SK-N-SH (cell line): ENCODE measurements around the gene PDE4D. TPM values are rescaled to one million over a fixed set of nuclear protein-coding genes. Genes with fewer than 3 reads are reported as not detected.

ENCODE experiments used
- CTCF ChIA-PET: fragments of 300-600, 350-600 bp; formaldehyde crosslinking; extraction: SDS; loops from one replicate; lab custom pipeline; 2021; lab: Yijun Ruan, JAX
- POLR2A ChIA-PET: fragments of 350-600 bp; sonication (Branson Sonifier 250); formaldehyde crosslinking; extraction: SDS; loops from one replicate; lab custom pipeline; 2020; ENCODE audit warnings: antibody characterized with exemption, inconsistent platforms; lab: Yijun Ruan, JAX
- DNase-seq: peaks from one replicate; pipeline ENCODE4 v3.0.0; 2012
- H2AFZ ChIP-seq: fragments of 200-600 bp; sonication (generic); 2 replicates; pipeline ENCODE4 v1.8.1; 2016; ENCODE audit warnings: antibody characterized with exemption, mild to moderate bottlenecking, low read depth
- H3F3A ChIP-seq: fragments of 200-600 bp; sonication (generic); replicated peaks from 2 replicates; pipeline ENCODE3; 2016; ENCODE audit warnings: antibody characterized with exemption, mild to moderate bottlenecking; ENCODE audit not compliant: insufficient read depth
- H3K27ac ChIP-seq, 2 experiments: fragments of 200-500 bp in 1 of 2; fragments of 200-600 bp in 1 of 2; sonication (Bioruptor generic) in 1 of 2; sonication (generic), shearing (Covaris generic) in 1 of 2; 2 replicates each; pipeline versions ENCODE4 v1.5.1 to v1.6.1; 2014 to 2016; ENCODE audit warnings: low read depth in 2 of 2, inconsistent platforms in 1 of 2, low read length in 1 of 2, mild to moderate bottlenecking in 1 of 2, mixed read lengths in 1 of 2
- H3K27me3 ChIP-seq: fragments of 200-600 bp; sonication (generic), shearing (Covaris generic); 2 replicates; pipeline ENCODE4 v1.6.1; 2016; ENCODE audit warnings: mixed run types; ENCODE audit not compliant: insufficient read depth
- H3K36me3 ChIP-seq, 2 experiments: fragments of 200-500 bp in 1 of 2; fragments of 200-600 bp in 1 of 2; sonication (Bioruptor generic) in 1 of 2; sonication (generic) in 1 of 2; replicated peaks in 1 of 2; 2 replicates each; pipeline versions ENCODE3 to v1.5.1; 2014 to 2016; ENCODE audit warnings: low read length in 1 of 2, mild to moderate bottlenecking in 1 of 2; ENCODE audit not compliant: insufficient read depth in 2 of 2, control insufficient read depth in 1 of 2
- H3K4me1 ChIP-seq, 2 experiments: fragments of 200-500 bp in 1 of 2; fragments of 200-600 bp in 1 of 2; sonication (Bioruptor generic) in 1 of 2; sonication (generic), shearing (Covaris generic) in 1 of 2; 2 replicates each; pipeline versions ENCODE4 v1.5.1 to v1.6.1; 2014 to 2016; ENCODE audit warnings: low read depth in 1 of 2, low read length in 1 of 2, mixed run types in 1 of 2; ENCODE audit not compliant: insufficient read depth in 2 of 2, control insufficient read depth in 1 of 2
- H3K4me2 ChIP-seq: fragments of 200-600 bp; sonication (generic), shearing (Covaris generic); 2 replicates; pipeline ENCODE4 v1.6.1; 2017; ENCODE audit warnings: mixed run types
- H3K4me3 ChIP-seq, 2 experiments: fragments of 200-500 bp in 1 of 2; fragments of 200-600 bp in 1 of 2; sonication (Bioruptor generic) in 1 of 2; sonication (generic), shearing (Covaris generic) in 1 of 2; 2 replicates each; pipeline versions ENCODE4 v1.5.1 to v1.8.1; 2014 to 2016; ENCODE audit warnings: low read depth in 2 of 2, inconsistent platforms in 1 of 2, low read length in 1 of 2, mild to moderate bottlenecking in 1 of 2, mixed read lengths in 1 of 2, moderate library complexity in 1 of 2
- H3K79me2 ChIP-seq: fragments of 200-600 bp; sonication (generic); 2 replicates; pipeline ENCODE4 v1.8.1; 2017; ENCODE audit warnings: mild to moderate bottlenecking; ENCODE audit not compliant: insufficient read depth
- H3K9ac ChIP-seq: fragments of 200-600 bp; sonication (generic); 2 replicates; pipeline ENCODE4 v1.6.1; 2017; ENCODE audit warnings: mixed run types
- H3K9me2 ChIP-seq: fragments of 200-600 bp; sonication (generic); 2 replicates; pipeline ENCODE4 v1.6.1; 2017; ENCODE audit warnings: mixed run types
- H3K9me3 ChIP-seq: fragments of 200-600 bp; sonication (generic); 2 replicates; pipeline ENCODE4 v1.6.1; 2017; ENCODE audit warnings: mixed run types, mild to moderate bottlenecking, moderate library complexity
- H4K20me1 ChIP-seq: fragments of 200-600 bp; sonication (generic); 2 replicates; pipeline ENCODE4 v1.6.1; 2017; ENCODE audit warnings: mild to moderate bottlenecking, mixed run types; ENCODE audit not compliant: insufficient read depth
- ELF1 ChIP-seq: IDR thresholded peaks from 2 replicates; pipeline ENCODE4 v1.4.0; 2012
- EP300 ChIP-seq, 2 experiments: IDR thresholded peaks; 2 replicates each; pipeline versions ENCODE4 v1.4.0 to v1.6.1; 2012; ENCODE audit warnings: borderline replicate concordance in 1 of 2, low read depth in 1 of 2, low read length in 1 of 2
- EZH2phosphoT487 ChIP-seq: fragments of 200-600 bp; sonication (generic); IDR thresholded peaks from 2 replicates; pipeline ENCODE4 v1.6.1; 2017; ENCODE audit warnings: low read depth, mixed run types, mild to moderate bottlenecking, antibody characterized with exemption, moderate library complexity, borderline replicate concordance
- FOXJ3 ChIP-seq: sonication (generic); formaldehyde crosslinking; IDR thresholded peaks from 2 replicates; pipeline ENCODE4 v1.5.1; 2020; ENCODE audit warnings: mild to moderate bottlenecking, missing genetic modification reagents
- PBX3 ChIP-seq: IDR thresholded peaks from 2 replicates; pipeline ENCODE4; 2012
- POLR2AphosphoS5 ChIP-seq: IDR thresholded peaks from 2 replicates; pipeline ENCODE4 v1.6.1; 2012; ENCODE audit warnings: low read depth, low read length
- RAD21 ChIP-seq: IDR thresholded peaks from 2 replicates; pipeline ENCODE4 v1.6.1; 2012; ENCODE audit warnings: mild to moderate bottlenecking, low read length
- RCOR1 ChIP-seq: fragments of 150-350 bp; IDR thresholded peaks from 2 replicates; pipeline ENCODE4 v1.6.1; 2017; ENCODE audit warnings: antibody characterized with exemption, low read length
- RXRA ChIP-seq: IDR thresholded peaks from 2 replicates; pipeline ENCODE4 v1.4.0; 2012; ENCODE audit warnings: low read depth, mild to moderate bottlenecking, borderline replicate concordance
- SIN3A ChIP-seq: IDR thresholded peaks from 2 replicates; pipeline ENCODE4 v1.6.1; 2012; ENCODE audit warnings: low read depth, mild to moderate bottlenecking, low read length, moderate library complexity, borderline replicate concordance
- WGBS: methylation state at CpG from one replicate; pipeline ENCODE4 v1.1.6; 2017; ENCODE audit warnings: low lambda C conversion rate; 5-methylcytosine and 5-hydroxymethylcytosine counted together
- polyA plus RNA-seq, 3 experiments: library from polyadenylated mRNA; depleted of rRNA; stranded (reverse); fragments of >200 nt; gene quantifications; 2 replicates each; pipeline ENCODE4 v1.2.3, GENCODE V29; 2012
- TF ChIP-seq, protein P1 (sequence below): IDR thresholded peaks from 2 replicates; pipeline ENCODE4 v1.4.0; 2012; ENCODE audit warnings: low read depth, borderline replicate concordance
- TF ChIP-seq, protein P2 (sequence below): IDR thresholded peaks from 2 replicates; pipeline ENCODE4 v1.6.1; 2012; ENCODE audit warnings: mild to moderate bottlenecking, low read depth, low read length, moderate library complexity
- TF ChIP-seq, protein P3 (sequence below): fragments of 150-350 bp; IDR thresholded peaks from 2 replicates; pipeline ENCODE4 v1.6.1; 2017; ENCODE audit warnings: antibody characterized with exemption, low read length, low read depth, borderline replicate concordance
- TF ChIP-seq, protein P4 (sequence below): IDR thresholded peaks from 2 replicates; pipeline ENCODE4 v1.4.0; 2012; ENCODE audit warnings: low read depth, borderline replicate concordance

Gene PDE4D
- polyA plus RNA-seq, 1 of the 3 experiments (the other 2 are of a cell fraction): 2.4 TPM

- Histone ChIP-seq H3F3A (no peaks in the 10 kb centered on the region), H3K4me2 (no peak overlapping the region), H3K27ac (no peak overlapping the region), H3K9ac (no peak overlapping the region), H3K27me3 (no peaks in the 10 kb centered on the region), H3K4me1 (no peaks in the 10 kb centered on the region; a peak in 1 of 4 replicates), H3K9me3 (no peaks in the 10 kb centered on the region), H2AFZ (no peak overlapping the region), H3K36me3 (no peaks in the 10 kb centered on the region), H3K9me2 (no peaks in the 10 kb centered on the region), H3K79me2 (no peaks in the 10 kb centered on the region), H4K20me1 (no peaks in the 10 kb centered on the region), H3K4me3 (no peak overlapping the region)
- ChIA-PET CTCF (no interaction called here), POLR2A (no interaction called here)
- TF ChIP-seq EP300 (IDR thresholded peaks at IDR 0.05; ENCODE audit: borderline replicate concordance in 1 of 2, low read depth in 1 of 2, low read length in 1 of 2) (no peak), PBX3 (no peak), EZH2phosphoT487 (no peak), FOXJ3 (no peak), POLR2AphosphoS5 (no peak), RXRA (no peak), SIN3A (no peak)
- TF ChIP-seq, protein P1, sequence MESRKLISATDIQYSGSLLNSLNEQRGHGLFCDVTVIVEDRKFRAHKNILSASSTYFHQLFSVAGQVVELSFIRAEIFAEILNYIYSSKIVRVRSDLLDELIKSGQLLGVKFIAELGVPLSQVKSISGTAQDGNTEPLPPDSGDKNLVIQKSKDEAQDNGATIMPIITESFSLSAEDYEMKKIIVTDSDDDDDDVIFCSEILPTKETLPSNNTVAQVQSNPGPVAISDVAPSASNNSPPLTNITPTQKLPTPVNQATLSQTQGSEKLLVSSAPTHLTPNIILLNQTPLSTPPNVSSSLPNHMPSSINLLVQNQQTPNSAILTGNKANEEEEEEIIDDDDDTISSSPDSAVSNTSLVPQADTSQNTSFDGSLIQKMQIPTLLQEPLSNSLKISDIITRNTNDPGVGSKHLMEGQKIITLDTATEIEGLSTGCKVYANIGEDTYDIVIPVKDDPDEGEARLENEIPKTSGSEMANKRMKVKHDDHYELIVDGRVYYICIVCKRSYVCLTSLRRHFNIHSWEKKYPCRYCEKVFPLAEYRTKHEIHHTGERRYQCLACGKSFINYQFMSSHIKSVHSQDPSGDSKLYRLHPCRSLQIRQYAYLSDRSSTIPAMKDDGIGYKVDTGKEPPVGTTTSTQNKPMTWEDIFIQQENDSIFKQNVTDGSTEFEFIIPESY: no peak
- 48% methylated on average over 1 of the region's 1 CpG for WGBS
- DNase-seq: no peak
Measured at GRCh38 chr5:59716966-59717500, 176.5 kb downstream of the PDE4D start.

DNA sequence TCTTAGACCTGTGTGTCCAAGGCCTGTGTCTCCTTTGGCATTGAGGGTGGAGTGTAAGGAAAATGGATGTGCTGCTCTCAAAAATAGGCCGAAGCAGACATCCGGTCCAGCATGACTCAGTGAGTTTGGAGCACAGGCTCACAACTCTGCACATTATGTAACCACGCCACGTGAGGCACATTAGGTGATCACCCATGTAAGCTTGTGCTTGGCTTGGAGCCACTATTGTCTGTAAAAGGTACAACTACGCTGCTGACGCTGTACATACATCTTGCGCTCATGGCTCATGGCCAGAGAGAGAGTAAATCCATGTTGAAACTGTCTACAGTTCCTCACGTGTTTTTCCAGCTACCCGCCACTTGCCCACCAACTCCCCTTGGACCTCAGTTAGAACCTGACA is 177.5 kb downstream of the PDE4D start:
- 96% methylated on average over 9 of the region's 9 CpGs for WGBS
- Histone ChIP-seq H3K9me3 (no peaks in the 10 kb centered on the region), H3K9ac (no peak overlapping the region), H3K27ac (no peak overlapping the region), H3K79me2 (no peaks in the 10 kb centered on the region), H3K4me1 (no peaks in the 10 kb centered on the region), H3K4me2 (no peak overlapping the region), H3K4me3 (no peak overlapping the region), H3K36me3 (no peaks in the 10 kb centered on the region), H3K9me2 (no peaks in the 10 kb centered on the region), H2AFZ (no peak overlapping the region), H3K27me3 (no peaks in the 10 kb centered on the region), H4K20me1 (no peaks in the 10 kb centered on the region), H3F3A (no peaks in the 10 kb centered on the region)
- POLR2A ChIA-PET: no interaction called here
- no peak for DNase-seq
- CTCF ChIA-PET: interaction anchor here (2.4 kb wide), 1 partner anchor 8 kb away, joined by 7 read pairs; no protein-coding TSS in a partner anchor
- TF ChIP-seq, protein P2, sequence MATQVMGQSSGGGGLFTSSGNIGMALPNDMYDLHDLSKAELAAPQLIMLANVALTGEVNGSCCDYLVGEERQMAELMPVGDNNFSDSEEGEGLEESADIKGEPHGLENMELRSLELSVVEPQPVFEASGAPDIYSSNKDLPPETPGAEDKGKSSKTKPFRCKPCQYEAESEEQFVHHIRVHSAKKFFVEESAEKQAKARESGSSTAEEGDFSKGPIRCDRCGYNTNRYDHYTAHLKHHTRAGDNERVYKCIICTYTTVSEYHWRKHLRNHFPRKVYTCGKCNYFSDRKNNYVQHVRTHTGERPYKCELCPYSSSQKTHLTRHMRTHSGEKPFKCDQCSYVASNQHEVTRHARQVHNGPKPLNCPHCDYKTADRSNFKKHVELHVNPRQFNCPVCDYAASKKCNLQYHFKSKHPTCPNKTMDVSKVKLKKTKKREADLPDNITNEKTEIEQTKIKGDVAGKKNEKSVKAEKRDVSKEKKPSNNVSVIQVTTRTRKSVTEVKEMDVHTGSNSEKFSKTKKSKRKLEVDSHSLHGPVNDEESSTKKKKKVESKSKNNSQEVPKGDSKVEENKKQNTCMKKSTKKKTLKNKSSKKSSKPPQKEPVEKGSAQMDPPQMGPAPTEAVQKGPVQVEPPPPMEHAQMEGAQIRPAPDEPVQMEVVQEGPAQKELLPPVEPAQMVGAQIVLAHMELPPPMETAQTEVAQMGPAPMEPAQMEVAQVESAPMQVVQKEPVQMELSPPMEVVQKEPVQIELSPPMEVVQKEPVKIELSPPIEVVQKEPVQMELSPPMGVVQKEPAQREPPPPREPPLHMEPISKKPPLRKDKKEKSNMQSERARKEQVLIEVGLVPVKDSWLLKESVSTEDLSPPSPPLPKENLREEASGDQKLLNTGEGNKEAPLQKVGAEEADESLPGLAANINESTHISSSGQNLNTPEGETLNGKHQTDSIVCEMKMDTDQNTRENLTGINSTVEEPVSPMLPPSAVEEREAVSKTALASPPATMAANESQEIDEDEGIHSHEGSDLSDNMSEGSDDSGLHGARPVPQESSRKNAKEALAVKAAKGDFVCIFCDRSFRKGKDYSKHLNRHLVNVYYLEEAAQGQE: no peak
- TF ChIP-seq ELF1: no peak
- TF ChIP-seq, protein P1: no peak
- no peak for TF ChIP-seq RAD21
- TF ChIP-seq, protein P3, sequence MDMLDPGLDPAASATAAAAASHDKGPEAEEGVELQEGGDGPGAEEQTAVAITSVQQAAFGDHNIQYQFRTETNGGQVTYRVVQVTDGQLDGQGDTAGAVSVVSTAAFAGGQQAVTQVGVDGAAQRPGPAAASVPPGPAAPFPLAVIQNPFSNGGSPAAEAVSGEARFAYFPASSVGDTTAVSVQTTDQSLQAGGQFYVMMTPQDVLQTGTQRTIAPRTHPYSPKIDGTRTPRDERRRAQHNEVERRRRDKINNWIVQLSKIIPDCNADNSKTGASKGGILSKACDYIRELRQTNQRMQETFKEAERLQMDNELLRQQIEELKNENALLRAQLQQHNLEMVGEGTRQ: no peak
- TF ChIP-seq EP300 (IDR thresholded peaks at IDR 0.05; ENCODE audit: borderline replicate concordance in 1 of 2, low read depth in 1 of 2, low read length in 1 of 2): no peak
- TF ChIP-seq, protein P4, sequence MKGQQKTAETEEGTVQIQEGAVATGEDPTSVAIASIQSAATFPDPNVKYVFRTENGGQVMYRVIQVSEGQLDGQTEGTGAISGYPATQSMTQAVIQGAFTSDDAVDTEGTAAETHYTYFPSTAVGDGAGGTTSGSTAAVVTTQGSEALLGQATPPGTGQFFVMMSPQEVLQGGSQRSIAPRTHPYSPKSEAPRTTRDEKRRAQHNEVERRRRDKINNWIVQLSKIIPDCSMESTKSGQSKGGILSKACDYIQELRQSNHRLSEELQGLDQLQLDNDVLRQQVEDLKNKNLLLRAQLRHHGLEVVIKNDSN: no peak
- TF ChIP-seq RCOR1: no peak
